Measurements from ENCODE around the gene EXPH5.
"Not testable (repeated sequence)": the region's sequence is repeated elsewhere in the genome, so short reads cannot be mapped to it uniquely, and the experiment has no call there.

GRCh38 chr11:108641752-108642151, 48.2 kb upstream of the EXPH5 start:
- TF ChIP-seq CTCF (IDR thresholded peaks at IDR 0.05; ENCODE audit: borderline replicate concordance, extremely low read depth, low read length, poor library complexity, severe bottlenecking); EZH2 (IDR thresholded peaks at IDR 0.05; ENCODE audit: borderline replicate concordance, low read depth, low read length, severe bottlenecking): not testable (repeated sequence)
